ENCODE measurements around the gene BACE2. TPM values are rescaled to one million over a fixed set of nuclear protein-coding genes. Genes with fewer than 3 reads are reported as not detected.

BACE2 gene
- total RNA-seq, 1 experiment from 2014 or later: 46.0 TPM

GRCh38 chr21:41211060-41211805 lies 43.3 kb downstream of the BACE2 start:
- DNase-seq (ENCODE audit: low read depth): no peak

GRCh38 chr21:41213021-41213420 lies 45.1 kb downstream of the BACE2 start:
- DNase-seq (ENCODE audit: low read depth): no peak

GRCh38 chr21:41215856-41216408 lies 48.0 kb downstream of the BACE2 start:
- DNase-seq (ENCODE audit: low read depth): no peak

GRCh38 chr21:41216486-41216885 lies 48.5 kb downstream of the BACE2 start:
- no peak for DNase-seq (ENCODE audit: low read depth)

GRCh38 chr21:41217671-41218385 lies 49.9 kb downstream of the BACE2 start:
- DNase-seq (ENCODE audit: low read depth): no peak

- no peak for DNase-seq (ENCODE audit: low read depth)
Measured at GRCh38 chr21:41219498-41220207, 51.7 kb downstream of the BACE2 start.

- DNase-seq (ENCODE audit: low read depth): no peak
Measured at GRCh38 chr21:41220208-41220733, 52.3 kb downstream of the BACE2 start.

- DNase-seq (ENCODE audit: low read depth): no peak
Measured at GRCh38 chr21:41222247-41223068, 54.5 kb downstream of the BACE2 start.

GRCh38 chr21:41226853-41227252 lies 58.9 kb downstream of the BACE2 start:
- no peak for DNase-seq (ENCODE audit: low read depth)

GRCh38 chr21:41227357-41228005 lies 59.5 kb downstream of the BACE2 start:
- DNase-seq (ENCODE audit: low read depth): no peak

GRCh38 chr21:41228006-41228370 lies 60.0 kb downstream of the BACE2 start:
- no peak for DNase-seq (ENCODE audit: low read depth)

- no peak for DNase-seq (ENCODE audit: low read depth)
Measured at GRCh38 chr21:41228492-41228891, 60.5 kb downstream of the BACE2 start.

GRCh38 chr21:41228958-41229357 lies 61.0 kb downstream of the BACE2 start:
- no peak for DNase-seq (ENCODE audit: low read depth)

GRCh38 chr21:41229509-41230248 lies 61.7 kb downstream of the BACE2 start:
- DNase-seq (ENCODE audit: low read depth): no peak

- no peak for DNase-seq (ENCODE audit: low read depth)
Measured at GRCh38 chr21:41230497-41230896, 62.5 kb downstream of the BACE2 start.

GRCh38 chr21:41231060-41231459 lies 63.1 kb downstream of the BACE2 start:
- no peak for DNase-seq (ENCODE audit: low read depth)

- DNase-seq (ENCODE audit: low read depth): no peak
Measured at GRCh38 chr21:41232013-41232412, 64.1 kb downstream of the BACE2 start.

- DNase-seq (ENCODE audit: low read depth): no peak
Measured at GRCh38 chr21:41233916-41234315, 66.0 kb downstream of the BACE2 start.

- no peak for DNase-seq (ENCODE audit: low read depth)
Measured at GRCh38 chr21:41234569-41234968, 66.6 kb downstream of the BACE2 start.

- DNase-seq (ENCODE audit: low read depth): no peak
Measured at GRCh38 chr21:41235201-41235600, 67.2 kb downstream of the BACE2 start.

All from HT1080 (cell line).